NCI-H2196 (cell line): ENCODE results near the gene ACE.
A peak's percentile ranks its signal among the peaks of the same experiment; 100 is the strongest.
"Not testable (repeated sequence)": the region's sequence is repeated elsewhere in the genome, so short reads cannot be mapped to it uniquely, and the experiment has no call there.

ENCODE experiments used
- DNase-seq: peaks from one replicate; lab custom pipeline; 2025; ENCODE audit not compliant: unreplicated experiment; lab: John Stamatoyannopoulos, UW

ACE gene

GRCh38 chr17:63443053-63443452 is 33.8 kb upstream of the ACE start:
- DNase-seq, result no peak

GRCh38 chr17:63444457-63444856 is 32.4 kb upstream of the ACE start:
- no peak for DNase-seq

GRCh38 chr17:63445065-63445464 is 31.8 kb upstream of the ACE start:
- DNase-seq, result no peak

GRCh38 chr17:63445571-63445953 is 31.3 kb upstream of the ACE start:
- peak; percentile 67 for DNase-seq

GRCh38 chr17:63445954-63446752 is 30.7 kb upstream of the ACE start, which contains the start of gene CYB561:
Gene CYB561 (minus strand): TSS chr17:63446306. CDS start chr17:63437547, 8,759 bp downstream.
- DNase-seq, result peak; percentile 90

- peak; percentile 87 for DNase-seq
Observed at GRCh38 chr17:63446753-63447470, 29.9 kb upstream of the ACE start.

- peak; percentile 47 for DNase-seq
Observed at GRCh38 chr17:63447471-63448009, 29.3 kb upstream of the ACE start.

- no peak for DNase-seq
Observed at GRCh38 chr17:63448655-63449054, 28.2 kb upstream of the ACE start.

GRCh38 chr17:63450551-63450950 is 26.3 kb upstream of the ACE start:
- no peak for DNase-seq

- DNase-seq, result no peak
Observed at GRCh38 chr17:63451150-63451549, 25.7 kb upstream of the ACE start.

GRCh38 chr17:63452046-63452961 is 24.6 kb upstream of the ACE start:
- no peak for DNase-seq

- DNase-seq, result peak; percentile 46
Observed at GRCh38 chr17:63452962-63453551, 23.8 kb upstream of the ACE start.

- DNase-seq, result not testable (repeated sequence)
Observed at GRCh38 chr17:63454357-63454756, 22.5 kb upstream of the ACE start.

- DNase-seq, result no peak
Observed at GRCh38 chr17:63454915-63455314, 21.9 kb upstream of the ACE start.

- no peak for DNase-seq
Observed at GRCh38 chr17:63455417-63455816, 21.4 kb upstream of the ACE start.

GRCh38 chr17:63458478-63458877 is 18.4 kb upstream of the ACE start:
- DNase-seq, result no peak

- DNase-seq, result no peak
Observed at GRCh38 chr17:63460018-63460417, 16.8 kb upstream of the ACE start.

GRCh38 chr17:63463771-63464170 is 13.1 kb upstream of the ACE start:
- DNase-seq, result no peak

- DNase-seq, result no peak
Observed at GRCh38 chr17:63464691-63465236, 12.1 kb upstream of the ACE start.

GRCh38 chr17:63468099-63468498 is 8.8 kb upstream of the ACE start:
- not testable (repeated sequence) for DNase-seq
